ENCODE data around the gene MBNL2. TPM values are rescaled to one million over a fixed set of nuclear protein-coding genes. Genes with fewer than 3 reads are reported as not detected.

MBNL2 gene
- total RNA-seq, 4 donors from 2014 or later: 50.7 to 115 (median 72.0) TPM

DNA sequence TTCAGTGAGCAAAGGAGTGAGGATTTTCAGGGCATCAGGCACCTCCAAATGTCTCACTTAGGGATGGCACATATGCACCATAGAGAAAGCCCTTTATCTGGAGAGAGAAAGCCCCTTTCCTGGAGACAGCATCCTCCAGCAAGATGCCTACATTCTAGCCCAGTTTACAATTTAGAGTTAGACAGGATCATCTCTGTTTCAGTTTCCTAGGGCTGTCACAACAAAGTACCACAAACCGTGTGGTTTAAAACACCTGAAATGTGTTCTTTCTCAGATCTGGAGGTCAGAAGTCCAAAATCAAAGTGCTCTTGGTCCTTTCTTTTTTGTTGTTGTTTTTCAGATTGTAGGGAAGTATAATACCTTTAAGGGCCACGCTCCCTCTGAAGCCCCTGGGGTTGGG lies 61.8 kb downstream of the MBNL2 start:
- intact Hi-C loops (cut with DNase I; ENCODE audit: low total_unique reads): no loop called here
- Histone ChIP-seq H3K27ac (peak overlapping the region in 1 of 2 donors; percentile 8), H3K27me3 (no peaks in the 10 kb centered on the region), H3K4me1 (peaks cover 7 to 21% of the 10 kb centered on the region in 2 donors), H3K4me3 (no peak overlapping the region), H3K36me3 (no peaks in the 10 kb centered on the region), H3K9me3 (no peaks in the 10 kb centered on the region)
- TF ChIP-seq, protein P1, sequence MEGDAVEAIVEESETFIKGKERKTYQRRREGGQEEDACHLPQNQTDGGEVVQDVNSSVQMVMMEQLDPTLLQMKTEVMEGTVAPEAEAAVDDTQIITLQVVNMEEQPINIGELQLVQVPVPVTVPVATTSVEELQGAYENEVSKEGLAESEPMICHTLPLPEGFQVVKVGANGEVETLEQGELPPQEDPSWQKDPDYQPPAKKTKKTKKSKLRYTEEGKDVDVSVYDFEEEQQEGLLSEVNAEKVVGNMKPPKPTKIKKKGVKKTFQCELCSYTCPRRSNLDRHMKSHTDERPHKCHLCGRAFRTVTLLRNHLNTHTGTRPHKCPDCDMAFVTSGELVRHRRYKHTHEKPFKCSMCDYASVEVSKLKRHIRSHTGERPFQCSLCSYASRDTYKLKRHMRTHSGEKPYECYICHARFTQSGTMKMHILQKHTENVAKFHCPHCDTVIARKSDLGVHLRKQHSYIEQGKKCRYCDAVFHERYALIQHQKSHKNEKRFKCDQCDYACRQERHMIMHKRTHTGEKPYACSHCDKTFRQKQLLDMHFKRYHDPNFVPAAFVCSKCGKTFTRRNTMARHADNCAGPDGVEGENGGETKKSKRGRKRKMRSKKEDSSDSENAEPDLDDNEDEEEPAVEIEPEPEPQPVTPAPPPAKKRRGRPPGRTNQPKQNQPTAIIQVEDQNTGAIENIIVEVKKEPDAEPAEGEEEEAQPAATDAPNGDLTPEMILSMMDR (IDR thresholded peaks at IDR 0.05): no peak
- TF ChIP-seq POLR2A (IDR thresholded peaks at IDR 0.05): no peak
- DNase-seq: no peak

DNA sequence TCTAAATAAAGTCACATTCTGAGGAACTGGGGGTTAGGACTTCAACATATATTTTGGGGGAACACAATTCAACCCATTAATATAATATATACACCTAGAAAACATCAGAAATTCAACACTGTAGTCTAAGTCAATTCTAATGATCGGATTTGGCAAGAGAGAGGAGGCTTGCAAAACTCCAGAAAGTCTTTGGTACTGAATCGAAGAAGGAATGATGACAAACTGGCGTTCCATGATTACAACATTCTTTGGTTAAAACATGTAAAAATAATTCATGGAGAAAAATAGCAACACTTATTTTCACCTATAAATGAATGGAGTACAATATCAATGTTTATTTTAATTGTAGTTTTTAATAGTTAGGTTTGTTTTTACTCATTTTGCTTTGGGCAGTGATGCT lies 62.4 kb downstream of the MBNL2 start:
- DNase-seq: no peak
- intact Hi-C loops (cut with DNase I; ENCODE audit: low total_unique reads): no loop called here
- no peaks in the 10 kb centered on the region for H3K9me3 ChIP-seq
- H3K27me3 ChIP-seq: no peaks in the 10 kb centered on the region
- no peaks in the 10 kb centered on the region for H3K36me3 ChIP-seq
- no peak overlapping the region for H3K27ac ChIP-seq
- no peak overlapping the region for H3K4me3 ChIP-seq
- TF ChIP-seq POLR2A (IDR thresholded peaks at IDR 0.05): no peak
- TF ChIP-seq, protein P1 (IDR thresholded peaks at IDR 0.05): no peak
- peaks cover 7 to 19% of the 10 kb centered on the region in 2 donors for H3K4me1 ChIP-seq

DNA sequence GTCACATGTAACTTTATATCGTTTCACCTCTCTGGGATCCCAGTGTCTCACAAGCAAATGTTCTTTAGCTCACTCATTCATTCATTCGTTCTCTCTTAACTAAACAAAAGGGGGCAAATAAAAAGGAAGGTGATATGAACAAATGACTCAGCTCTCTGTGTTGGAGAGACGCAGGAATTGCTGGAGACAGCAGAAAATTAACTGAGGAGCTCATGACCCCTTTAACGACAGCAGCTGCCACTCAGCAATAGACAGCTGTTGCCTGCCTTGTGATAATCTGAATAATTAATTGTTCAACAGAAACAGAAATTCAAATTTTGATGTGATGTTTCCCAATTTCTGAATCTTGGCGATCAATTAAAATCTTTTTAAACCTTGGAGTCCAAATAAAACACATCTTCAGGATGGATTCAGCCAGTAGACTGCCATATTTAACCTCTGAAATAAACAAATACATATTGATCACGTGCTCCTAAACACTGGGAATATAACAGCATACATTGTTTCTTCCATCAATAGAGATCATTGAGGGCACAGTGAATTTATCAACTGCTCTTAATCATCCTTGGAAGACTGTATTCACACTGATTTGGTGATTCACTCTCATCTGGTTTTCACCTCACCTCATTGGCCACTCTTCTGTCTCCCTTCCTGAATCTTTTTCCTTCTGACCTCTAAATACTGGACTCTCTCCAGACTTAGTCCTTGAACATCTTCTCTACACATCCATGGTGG lies 63.3 kb downstream of the MBNL2 start:
- H3K36me3 ChIP-seq: no peaks in the 10 kb centered on the region
- peaks cover 7 to 16% of the 10 kb centered on the region in 2 donors for H3K4me1 ChIP-seq
- intact Hi-C loops (cut with DNase I; ENCODE audit: low total_unique reads): no loop called here
- H3K27ac ChIP-seq: no peak overlapping the region
- H3K4me3 ChIP-seq: no peak overlapping the region
- no peaks in the 10 kb centered on the region for H3K27me3 ChIP-seq
- no peaks in the 10 kb centered on the region for H3K9me3 ChIP-seq
- TF ChIP-seq, protein P1 (IDR thresholded peaks at IDR 0.05): no peak
- TF ChIP-seq POLR2A (IDR thresholded peaks at IDR 0.05): no peak
- no peak for DNase-seq

DNA sequence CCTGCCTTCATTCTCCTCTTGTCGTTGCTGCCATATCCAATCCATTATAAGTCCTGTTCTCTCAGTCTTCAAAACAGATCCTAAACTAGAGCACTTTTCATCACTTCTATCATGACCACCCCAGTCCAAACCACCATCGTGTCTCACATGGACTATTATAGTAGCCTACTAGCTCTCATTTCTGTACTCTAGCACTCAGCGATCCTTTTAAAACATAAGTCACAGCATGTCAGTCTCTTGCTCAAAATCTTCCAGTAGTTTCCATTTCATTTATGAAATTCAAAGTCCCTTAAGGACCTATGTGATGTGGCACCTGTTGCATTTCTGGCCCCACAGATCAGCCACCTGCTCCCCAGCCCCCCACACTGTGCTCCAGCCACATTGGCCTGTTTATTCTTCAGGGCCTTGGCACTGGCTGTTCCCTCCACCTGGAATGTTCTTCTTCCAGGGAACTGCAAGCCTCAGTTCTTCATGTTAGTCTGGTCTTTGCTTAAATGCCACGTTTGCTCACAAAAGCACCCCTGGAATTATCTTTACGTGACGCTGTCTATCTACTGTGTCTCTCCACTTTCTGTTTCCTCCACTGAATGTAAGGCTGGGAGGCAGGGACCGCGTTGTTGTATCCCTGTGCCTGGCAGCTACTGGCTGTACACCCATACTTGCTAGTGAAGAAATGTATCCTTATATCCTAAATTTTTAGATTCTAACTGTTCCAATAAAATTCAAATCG lies 64.3 kb downstream of the MBNL2 start:
- no peak for DNase-seq
- intact Hi-C loops (cut with DNase I; ENCODE audit: low total_unique reads): no loop called here
- no peak overlapping the region for H3K4me3 ChIP-seq
- no peak overlapping the region for H3K27ac ChIP-seq
- no peaks in the 10 kb centered on the region for H3K9me3 ChIP-seq
- TF ChIP-seq, protein P1 (IDR thresholded peaks at IDR 0.05): no peak
- TF ChIP-seq POLR2A (IDR thresholded peaks at IDR 0.05): no peak
- peaks cover 7 to 10% of the 10 kb centered on the region in 2 donors for H3K4me1 ChIP-seq
- H3K36me3 ChIP-seq: no peaks in the 10 kb centered on the region
- no peaks in the 10 kb centered on the region for H3K27me3 ChIP-seq

DNA sequence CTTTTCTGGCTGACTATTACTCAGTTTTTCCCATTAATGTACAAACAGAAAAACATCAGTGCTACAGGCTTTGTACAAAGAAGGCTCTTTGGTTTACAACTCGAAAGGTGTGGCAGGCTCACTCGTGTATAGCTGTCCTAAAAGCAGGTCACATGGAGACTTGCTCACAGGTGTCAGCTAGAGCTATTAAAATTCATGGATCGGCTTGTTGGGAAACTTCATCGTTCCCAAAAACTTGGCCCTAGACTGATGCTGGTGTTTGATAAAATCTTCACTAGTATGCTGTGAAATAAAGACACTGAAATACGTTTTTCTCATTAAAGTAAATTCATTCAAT lies 64.9 kb downstream of the MBNL2 start:
- H3K9me3 ChIP-seq: no peaks in the 10 kb centered on the region
- H3K4me1 ChIP-seq: peaks cover 6 to 7% of the 10 kb centered on the region in 2 donors
- H3K4me3 ChIP-seq: no peak overlapping the region
- H3K27me3 ChIP-seq: no peaks in the 10 kb centered on the region
- no peaks in the 10 kb centered on the region for H3K36me3 ChIP-seq
- no peak for DNase-seq
- H3K27ac ChIP-seq: no peak overlapping the region
- TF ChIP-seq, protein P1 (IDR thresholded peaks at IDR 0.05): no peak
- TF ChIP-seq POLR2A (IDR thresholded peaks at IDR 0.05): no peak
- intact Hi-C loops (cut with DNase I; ENCODE audit: low total_unique reads): no loop called here

Data from uterus (tissue), 4 donors.